Ascending aorta (tissue), 2 donors: ENCODE results near the gene MIGA2. TPM values are rescaled to one million over a fixed set of nuclear protein-coding genes. Genes with fewer than 3 reads are reported as not detected.

ENCODE experiments used
- DNase-seq, 2 donors: peaks; one replicate each; pipeline ENCODE4 v3.0.0-alpha.2; 2019; ENCODE audit warnings: low spot score in 2 of 2
- H3K27ac ChIP-seq, 2 donors: fragments of 200-600 bp; sonication (generic); one replicate each; pipeline ENCODE4 v1.5.1; 2016 to 2017; ENCODE audit warnings: mild to moderate bottlenecking in 1 of 2
- H3K27me3 ChIP-seq: fragments of 200-600 bp; sonication (generic); one replicate; pipeline ENCODE4 v1.5.1; 2017
- H3K36me3 ChIP-seq, 2 donors: fragments of 200-600 bp; sonication (generic); one replicate each; pipeline ENCODE4 v1.5.1; 2016
- H3K4me1 ChIP-seq, 2 donors: fragments of 200-600 bp; sonication (generic); one replicate each; pipeline ENCODE4 v1.5.1; 2016 to 2017; ENCODE audit warnings: mild to moderate bottlenecking in 1 of 2
- H3K4me3 ChIP-seq, 2 donors: fragments of 200-600 bp; sonication (generic); one replicate each; pipeline ENCODE4 v1.5.1; 2016 to 2017; ENCODE audit warnings: mild to moderate bottlenecking in 1 of 2
- H3K9me3 ChIP-seq, 2 donors: fragments of 200-600 bp; sonication (generic); one replicate each; pipeline ENCODE4 v1.5.1; 2016
- CTCF ChIP-seq, 3 experiments: fragments of 200-600 bp in 2 of 3; fragments of 450-650 bp in 1 of 3; sonication (generic) in 2 of 3; IDR thresholded peaks; one replicate each; pipeline ENCODE4 v1.5.1; 2016 to 2019; ENCODE audit warnings: antibody characterized with exemption in 3 of 3, mild to moderate bottlenecking in 1 of 3, moderate library complexity in 1 of 3
- intact Hi-C: fragments of 100-400 bp; cut with DNase I; formaldehyde crosslinking; loops from one replicate; pipeline ENCODE4 v1.15.1; 2023
- total RNA-seq: library from RNA; depleted of rRNA; stranded (reverse); fragments of >200 nt; gene quantifications from one replicate; pipeline ENCODE4 v1.1.0, GENCODE V29; 2016

MIGA2 gene
- total RNA-seq, 1 donor from 2014 or later = 39.9 TPM

GRCh38 chr9:129064499-129064908 lies 28.1 kb downstream of the MIGA2 start:
- intact Hi-C loops = no loop called here
- no peaks in the 10 kb centered on the region for H3K9me3 ChIP-seq
- no peak overlapping the region for H3K27ac ChIP-seq
- peaks cover 63 to 80% of the 10 kb centered on the region in 2 donors for H3K36me3 ChIP-seq
- no peak overlapping the region for H3K4me3 ChIP-seq
- no peaks in the 10 kb centered on the region for H3K27me3 ChIP-seq
- H3K4me1 ChIP-seq = no peaks in the 10 kb centered on the region
- DNase-seq = no peak
- no peak for TF ChIP-seq CTCF (IDR thresholded peaks at IDR 0.05)

GRCh38 chr9:129068110-129068509 lies 31.7 kb downstream of the MIGA2 start:
- H3K27me3 ChIP-seq = no peaks in the 10 kb centered on the region
- no peak for DNase-seq
- H3K4me3 ChIP-seq = no peak overlapping the region
- no peak overlapping the region for H3K27ac ChIP-seq
- no peaks in the 10 kb centered on the region for H3K9me3 ChIP-seq
- no peaks in the 10 kb centered on the region for H3K4me1 ChIP-seq
- TF ChIP-seq CTCF (IDR thresholded peaks at IDR 0.05) = no peak
- peaks cover 46 to 63% of the 10 kb centered on the region in 2 donors for H3K36me3 ChIP-seq
- intact Hi-C loops = no loop called here

GRCh38 chr9:129068990-129069861 lies 32.8 kb downstream of the MIGA2 start:
- Histone ChIP-seq H3K27me3 (no peaks in the 10 kb centered on the region), H3K27ac (no peak overlapping the region)

GRCh38 chr9:129069862-129070641 lies 33.6 kb downstream of the MIGA2 start:
- H3K36me3 ChIP-seq = peaks cover 34 to 45% of the 10 kb centered on the region in 2 donors
- TF ChIP-seq CTCF (IDR thresholded peaks at IDR 0.05) = no peak
- H3K27ac ChIP-seq = no peak overlapping the region
- no peaks in the 10 kb centered on the region for H3K4me1 ChIP-seq
- H3K27me3 ChIP-seq = no peaks in the 10 kb centered on the region
- H3K9me3 ChIP-seq = no peaks in the 10 kb centered on the region
- intact Hi-C loops = no loop called here
- no peak overlapping the region for H3K4me3 ChIP-seq
- DNase-seq = no peak

More at GRCh38 chr9:129068990-129069861, 32.8 kb downstream of the MIGA2 start:
- peak in 1 of 2 donors; percentile 75 for DNase-seq
- intact Hi-C loops = no loop called here
- no peaks in the 10 kb centered on the region for H3K9me3 ChIP-seq
- peaks cover 38 to 53% of the 10 kb centered on the region in 2 donors for H3K36me3 ChIP-seq
- H3K4me3 ChIP-seq = no peak overlapping the region
- TF ChIP-seq CTCF (IDR thresholded peaks at IDR 0.05) = no peak
- no peaks in the 10 kb centered on the region for H3K4me1 ChIP-seq

GRCh38 chr9:129070696-129071525 lies 34.5 kb downstream of the MIGA2 start:
- no peak overlapping the region for H3K27ac ChIP-seq
- H3K27me3 ChIP-seq = no peaks in the 10 kb centered on the region
- H3K4me1 ChIP-seq = no peaks in the 10 kb centered on the region
- TF ChIP-seq CTCF (IDR thresholded peaks at IDR 0.05) = no peak
- no peak for DNase-seq
- H3K36me3 ChIP-seq = peaks cover 25 to 37% of the 10 kb centered on the region in 2 donors
- intact Hi-C loops = no loop called here
- H3K4me3 ChIP-seq = no peak overlapping the region
- no peaks in the 10 kb centered on the region for H3K9me3 ChIP-seq
